Stimulated activated CD8-positive, alpha-beta memory T cell treated with anti-CD3 and anti-CD28 coated beads, Interleukin-15, amount 100 ng/mL, for 4 hours (primary cell): ENCODE measurements around the gene MYOG.

Source experiments
- DNase-seq, 2 donors: peaks; one replicate each; pipeline ENCODE4 v3.0.0-alpha.2; 2020; ENCODE audit warnings: low read depth in 2 of 2

The MYOG gene

GRCh38 chr1:203046984-203047630 is 38.7 kb downstream of the MYOG start:
- no peak for DNase-seq

GRCh38 chr1:203045821-203046594 is 39.8 kb downstream of the MYOG start:
- DNase-seq: no peak

- DNase-seq: no peak
These were observed 40.5 kb downstream of the MYOG start for GRCh38 chr1:203045336-203045735.

GRCh38 chr1:203044546-203045250 is 41.1 kb downstream of the MYOG start:
- no peak for DNase-seq

- DNase-seq: no peak
These were observed 41.8 kb downstream of the MYOG start for GRCh38 chr1:203043830-203044545.

- DNase-seq: no peak
These were observed 44.4 kb downstream of the MYOG start for GRCh38 chr1:203041351-203041932.

- DNase-seq: no peak
These were observed 45.1 kb downstream of the MYOG start for GRCh38 chr1:203040513-203041275.

- no peak for DNase-seq
These were observed 46.0 kb downstream of the MYOG start for GRCh38 chr1:203039609-203040512.

- DNase-seq: peak; percentile 20 to 32
These were observed 46.8 kb downstream of the MYOG start for GRCh38 chr1:203038891-203039608.

- DNase-seq: no peak
These were observed 47.5 kb downstream of the MYOG start for GRCh38 chr1:203038217-203038741.

- no peak for DNase-seq
These were observed 48.2 kb downstream of the MYOG start for GRCh38 chr1:203037509-203038190.

GRCh38 chr1:203036537-203036936 is 49.3 kb downstream of the MYOG start:
- DNase-seq: no peak

- no peak for DNase-seq
These were observed 49.7 kb downstream of the MYOG start for GRCh38 chr1:203036135-203036534.

GRCh38 chr1:203035111-203036000 is 50.5 kb downstream of the MYOG start:
- no peak for DNase-seq

GRCh38 chr1:203034422-203035110 is 51.2 kb downstream of the MYOG start:
- no peak for DNase-seq

- DNase-seq: no peak
These were observed 51.9 kb downstream of the MYOG start for GRCh38 chr1:203033917-203034316.

GRCh38 chr1:203033287-203033686 is 52.5 kb downstream of the MYOG start:
- DNase-seq: no peak
